ENCODE measurements around the gene SPAG17. TPM values are rescaled to one million over a fixed set of nuclear protein-coding genes. Genes with fewer than 3 reads are reported as not detected.

The SPAG17 gene
- total RNA-seq, 1 experiment from 2014 or later: 0.52 TPM

DNA sequence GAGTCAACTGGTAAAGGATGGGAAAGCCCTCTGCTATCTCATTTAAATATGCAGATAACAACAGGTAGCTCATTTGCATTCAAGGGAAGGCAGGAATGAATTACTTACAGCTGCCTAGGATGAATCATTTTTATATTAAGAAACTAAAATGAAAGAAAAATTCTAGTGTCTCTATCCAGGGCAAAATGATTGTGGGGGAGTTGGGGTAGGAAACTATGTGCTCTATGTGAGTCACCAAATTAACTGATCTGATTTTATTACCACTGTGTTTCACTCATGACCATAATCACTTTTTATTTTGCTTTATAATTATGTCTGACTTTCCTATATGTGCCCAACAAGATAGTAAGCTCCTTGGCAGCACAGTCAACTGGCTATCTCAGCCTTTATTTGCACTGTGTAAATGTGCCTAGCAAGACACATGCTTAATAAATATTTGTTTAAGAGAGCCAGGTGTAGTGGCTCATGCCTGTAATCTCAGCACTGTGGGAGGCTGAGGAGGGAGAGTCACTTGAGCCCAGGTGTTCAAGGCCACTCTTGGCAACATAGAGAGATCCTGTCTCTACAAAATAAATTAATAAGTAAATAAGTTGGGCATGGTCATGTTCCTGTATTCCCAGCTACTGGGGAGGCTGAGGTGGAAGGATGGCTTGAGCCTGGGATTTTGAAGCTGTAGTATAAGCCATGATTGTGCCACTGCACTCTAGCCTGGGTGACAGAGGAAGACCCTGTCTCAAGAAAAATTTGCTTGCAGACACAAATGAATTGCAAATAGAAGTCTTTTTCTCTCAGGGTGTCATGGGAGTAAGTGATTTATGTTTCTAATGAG, 84.1 kb downstream of the SPAG17 start:
- peaks cover 7% of the 10 kb centered on the region for H3K4me1 Mint-ChIP-seq
- H3K27ac Mint-ChIP-seq: no peak overlapping the region
- POLR2A ChIA-PET: no interaction called here
- CTCF ChIA-PET: no interaction called here
- H3K9me3 Mint-ChIP-seq: peaks cover 3% of the 10 kb centered on the region; the same call in 1 of the 2 replicates
- TF ChIP-seq CREM (CRISPR knock-in tag; IDR thresholded peaks at IDR 0.05) (no peak), ZBTB21 (CRISPR knock-in tag; IDR thresholded peaks at IDR 0.05; ENCODE audit: borderline replicate concordance) (no peak), SP1 (CRISPR knock-in tag; conservative IDR thresholded peaks at IDR 0.05) (no peak), FOXP1 (CRISPR knock-in tag; IDR thresholded peaks at IDR 0.05; ENCODE audit: borderline replicate concordance) (no peak), KAT7 (CRISPR knock-in tag; IDR thresholded peaks at IDR 0.05; ENCODE audit: borderline replicate concordance) (no peak), ZNF396 (CRISPR knock-in tag; IDR thresholded peaks at IDR 0.05; ENCODE audit: borderline replicate concordance) (no peak), NFATC4 (CRISPR knock-in tag; IDR thresholded peaks at IDR 0.05) (no peak), ZNF671 (CRISPR knock-in tag; IDR thresholded peaks at IDR 0.05) (no peak), ATF1 (CRISPR knock-in tag; IDR thresholded peaks at IDR 0.05) (no peak), RELA (CRISPR knock-in tag; IDR thresholded peaks at IDR 0.05; ENCODE audit: borderline replicate concordance) (no peak), STAT6 (CRISPR knock-in tag; conservative IDR thresholded peaks at IDR 0.05; ENCODE audit: low read depth) (no peak), E2F4 (CRISPR knock-in tag; IDR thresholded peaks at IDR 0.05; ENCODE audit: borderline replicate concordance, low read depth) (no peak), RORB (CRISPR knock-in tag; IDR thresholded peaks at IDR 0.05) (no peak), NR1H2 (CRISPR knock-in tag; IDR thresholded peaks at IDR 0.05) (no peak), OVOL2 (CRISPR knock-in tag; IDR thresholded peaks at IDR 0.05; ENCODE audit: borderline replicate concordance) (no peak), NR3C1 (CRISPR knock-in tag; conservative IDR thresholded peaks at IDR 0.05; ENCODE audit: low read depth) (no peak), ESRRA (CRISPR knock-in tag; IDR thresholded peaks at IDR 0.05; ENCODE audit: borderline replicate concordance) (no peak)
- TF ChIP-seq, protein P1, sequence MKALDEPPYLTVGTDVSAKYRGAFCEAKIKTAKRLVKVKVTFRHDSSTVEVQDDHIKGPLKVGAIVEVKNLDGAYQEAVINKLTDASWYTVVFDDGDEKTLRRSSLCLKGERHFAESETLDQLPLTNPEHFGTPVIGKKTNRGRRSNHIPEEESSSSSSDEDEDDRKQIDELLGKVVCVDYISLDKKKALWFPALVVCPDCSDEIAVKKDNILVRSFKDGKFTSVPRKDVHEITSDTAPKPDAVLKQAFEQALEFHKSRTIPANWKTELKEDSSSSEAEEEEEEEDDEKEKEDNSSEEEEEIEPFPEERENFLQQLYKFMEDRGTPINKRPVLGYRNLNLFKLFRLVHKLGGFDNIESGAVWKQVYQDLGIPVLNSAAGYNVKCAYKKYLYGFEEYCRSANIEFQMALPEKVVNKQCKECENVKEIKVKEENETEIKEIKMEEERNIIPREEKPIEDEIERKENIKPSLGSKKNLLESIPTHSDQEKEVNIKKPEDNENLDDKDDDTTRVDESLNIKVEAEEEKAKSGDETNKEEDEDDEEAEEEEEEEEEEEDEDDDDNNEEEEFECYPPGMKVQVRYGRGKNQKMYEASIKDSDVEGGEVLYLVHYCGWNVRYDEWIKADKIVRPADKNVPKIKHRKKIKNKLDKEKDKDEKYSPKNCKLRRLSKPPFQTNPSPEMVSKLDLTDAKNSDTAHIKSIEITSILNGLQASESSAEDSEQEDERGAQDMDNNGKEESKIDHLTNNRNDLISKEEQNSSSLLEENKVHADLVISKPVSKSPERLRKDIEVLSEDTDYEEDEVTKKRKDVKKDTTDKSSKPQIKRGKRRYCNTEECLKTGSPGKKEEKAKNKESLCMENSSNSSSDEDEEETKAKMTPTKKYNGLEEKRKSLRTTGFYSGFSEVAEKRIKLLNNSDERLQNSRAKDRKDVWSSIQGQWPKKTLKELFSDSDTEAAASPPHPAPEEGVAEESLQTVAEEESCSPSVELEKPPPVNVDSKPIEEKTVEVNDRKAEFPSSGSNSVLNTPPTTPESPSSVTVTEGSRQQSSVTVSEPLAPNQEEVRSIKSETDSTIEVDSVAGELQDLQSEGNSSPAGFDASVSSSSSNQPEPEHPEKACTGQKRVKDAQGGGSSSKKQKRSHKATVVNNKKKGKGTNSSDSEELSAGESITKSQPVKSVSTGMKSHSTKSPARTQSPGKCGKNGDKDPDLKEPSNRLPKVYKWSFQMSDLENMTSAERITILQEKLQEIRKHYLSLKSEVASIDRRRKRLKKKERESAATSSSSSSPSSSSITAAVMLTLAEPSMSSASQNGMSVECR (CRISPR knock-in tag; IDR thresholded peaks at IDR 0.05; ENCODE audit: borderline replicate concordance): no peak
- H3K4me3 Mint-ChIP-seq: no peak overlapping the region
- no peak for DNase-seq (ENCODE audit: low spot score)
- no peaks in the 10 kb centered on the region for H3K27me3 Mint-ChIP-seq (ENCODE audit: low read depth)
- no peak for ATAC-seq
- no peaks in the 10 kb centered on the region for H3K36me3 Mint-ChIP-seq

Measured in WTC11 (cell line).